GM12875 (cell line): Measurements from ENCODE around the gene SPATA13.
"Not testable (repeated sequence)": the region's sequence is repeated elsewhere in the genome, so short reads cannot be mapped to it uniquely, and the experiment has no call there.

Experiments
- H3K4me3 ChIP-seq: one replicate; pipeline ENCODE4 v1.5.1; 2011; ENCODE audit warnings: low read depth, low read length, control low read depth
- TF ChIP-seq, protein P1 (sequence below): IDR thresholded peaks from 2 replicates; pipeline ENCODE4 v1.5.1; 2011; ENCODE audit warnings: low read depth, mild to moderate bottlenecking, control low read depth, inconsistent platforms, low read length, moderate library complexity, borderline replicate concordance; ENCODE audit not compliant: insufficient read depth

SPATA13 gene

DNA sequence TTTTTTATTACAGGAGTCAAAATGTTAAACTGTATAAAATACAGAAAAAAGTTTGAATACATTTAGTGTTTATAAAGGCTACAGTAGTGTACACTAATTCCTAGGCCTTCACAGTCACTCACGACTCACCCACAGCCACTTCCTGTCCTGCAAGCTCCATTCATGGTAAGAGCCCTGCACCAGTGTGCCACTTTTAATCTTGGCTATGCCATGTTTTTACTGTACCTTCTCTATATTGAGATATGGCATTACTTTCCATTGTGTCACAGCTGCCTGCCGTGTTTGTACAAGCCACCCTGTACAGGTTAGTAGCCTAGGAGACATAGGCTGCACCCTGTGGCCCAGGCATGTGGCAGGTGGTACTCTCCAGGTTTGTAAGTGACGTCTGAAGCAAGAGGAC, 180.9 kb downstream of the SPATA13 start:
- TF ChIP-seq, protein P1, sequence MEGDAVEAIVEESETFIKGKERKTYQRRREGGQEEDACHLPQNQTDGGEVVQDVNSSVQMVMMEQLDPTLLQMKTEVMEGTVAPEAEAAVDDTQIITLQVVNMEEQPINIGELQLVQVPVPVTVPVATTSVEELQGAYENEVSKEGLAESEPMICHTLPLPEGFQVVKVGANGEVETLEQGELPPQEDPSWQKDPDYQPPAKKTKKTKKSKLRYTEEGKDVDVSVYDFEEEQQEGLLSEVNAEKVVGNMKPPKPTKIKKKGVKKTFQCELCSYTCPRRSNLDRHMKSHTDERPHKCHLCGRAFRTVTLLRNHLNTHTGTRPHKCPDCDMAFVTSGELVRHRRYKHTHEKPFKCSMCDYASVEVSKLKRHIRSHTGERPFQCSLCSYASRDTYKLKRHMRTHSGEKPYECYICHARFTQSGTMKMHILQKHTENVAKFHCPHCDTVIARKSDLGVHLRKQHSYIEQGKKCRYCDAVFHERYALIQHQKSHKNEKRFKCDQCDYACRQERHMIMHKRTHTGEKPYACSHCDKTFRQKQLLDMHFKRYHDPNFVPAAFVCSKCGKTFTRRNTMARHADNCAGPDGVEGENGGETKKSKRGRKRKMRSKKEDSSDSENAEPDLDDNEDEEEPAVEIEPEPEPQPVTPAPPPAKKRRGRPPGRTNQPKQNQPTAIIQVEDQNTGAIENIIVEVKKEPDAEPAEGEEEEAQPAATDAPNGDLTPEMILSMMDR = no peak
- H3K4me3 ChIP-seq = no peak overlapping the region

DNA sequence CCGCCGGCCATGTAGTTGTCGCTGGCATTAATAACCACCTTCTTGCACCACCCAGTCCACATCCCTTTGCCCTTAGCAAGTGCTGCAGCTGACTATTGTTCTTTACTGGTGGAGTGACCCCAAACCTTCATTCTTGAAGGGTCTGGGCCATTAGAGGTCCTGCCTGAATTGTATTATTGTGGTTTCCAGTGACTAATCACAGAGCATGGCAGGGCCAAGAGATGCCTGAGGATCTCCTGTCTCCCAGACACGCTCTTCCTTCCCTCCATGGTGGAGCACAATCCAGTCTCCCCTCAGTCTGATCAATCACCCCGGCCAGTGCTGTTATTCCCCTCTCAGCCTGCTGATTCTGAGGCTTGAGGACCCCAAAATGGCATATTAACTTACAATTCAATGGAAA, 187.9 kb downstream of the SPATA13 start:
- TF ChIP-seq, protein P1 = no peak
- H3K4me3 ChIP-seq = no peak overlapping the region

DNA sequence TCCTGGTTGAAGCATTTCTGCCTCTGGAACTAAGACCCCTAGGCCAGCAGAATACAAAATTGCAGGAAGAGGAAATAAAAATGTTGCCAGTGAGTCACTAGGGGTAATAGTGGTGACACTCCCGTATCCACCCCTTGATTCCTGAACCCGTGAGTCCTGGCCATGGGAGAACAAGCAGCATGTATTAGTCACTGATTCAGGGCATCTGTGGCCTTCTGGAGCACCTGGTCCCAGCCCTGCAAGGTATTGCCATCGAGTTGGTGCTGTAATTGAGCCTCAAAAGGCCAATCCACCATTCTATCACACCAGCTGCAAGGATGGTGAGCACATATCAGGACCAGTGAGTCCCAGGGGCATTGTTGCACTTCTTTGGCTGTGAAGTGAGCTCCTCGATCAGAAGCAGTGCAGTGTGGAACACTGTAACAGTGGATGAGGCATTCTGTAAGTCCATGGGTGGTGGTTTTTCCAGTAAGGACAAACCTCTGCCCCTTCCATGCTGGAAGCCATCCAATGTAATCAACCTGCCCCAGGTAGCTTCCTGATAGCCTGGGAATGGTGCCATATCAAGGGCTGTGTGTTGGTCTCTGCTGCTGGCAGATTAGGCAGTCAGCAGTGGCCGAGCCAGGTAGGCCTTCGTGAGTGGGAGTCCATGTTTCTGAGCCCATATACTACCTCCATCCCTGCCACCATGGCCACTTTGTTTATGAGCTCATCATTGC, 188.4 kb downstream of the SPATA13 start:
- TF ChIP-seq, protein P1 = no peak
- no peak overlapping the region for H3K4me3 ChIP-seq

DNA sequence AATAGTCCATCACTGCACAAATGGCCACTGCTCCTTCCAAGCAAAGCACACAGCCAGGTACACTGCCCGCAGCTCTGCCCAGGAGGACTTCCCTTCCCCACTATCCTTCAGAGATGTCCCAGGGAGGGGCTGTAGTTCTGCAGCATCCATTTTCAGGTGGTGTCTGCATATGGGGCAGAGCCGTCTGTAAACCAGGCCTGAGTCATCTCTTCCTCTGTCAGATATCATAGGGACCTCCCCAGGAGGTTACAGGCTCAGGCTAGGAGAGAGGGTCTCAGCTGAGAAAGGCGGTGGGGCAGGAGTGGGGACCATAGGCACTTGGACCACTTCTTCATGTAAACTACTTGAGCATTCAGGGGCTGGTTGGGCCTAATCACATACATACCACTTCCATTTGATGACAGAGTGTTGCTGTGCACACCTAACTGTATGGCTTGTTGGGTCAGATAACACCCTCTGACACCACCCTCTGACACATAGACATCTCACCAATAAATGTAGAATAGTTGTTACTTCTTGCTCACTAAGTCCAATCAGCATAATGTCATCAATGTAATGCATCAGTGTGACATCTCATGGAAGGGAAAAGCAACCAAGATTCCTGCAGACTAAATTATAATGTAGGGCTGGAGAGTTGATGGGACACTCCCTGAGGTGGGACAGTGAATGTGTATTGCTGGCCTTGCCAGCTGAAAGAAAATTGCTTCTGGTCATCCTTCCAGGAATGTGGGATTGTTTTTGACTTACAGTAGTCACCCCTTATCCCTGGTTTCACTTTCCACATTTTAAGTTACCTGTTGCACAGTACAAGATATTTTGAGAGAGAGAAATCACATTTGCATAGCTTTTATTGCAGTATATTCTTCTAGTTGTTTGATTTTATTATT, 189.5 kb downstream of the SPATA13 start:
- not testable (repeated sequence) for H3K4me3 ChIP-seq

DNA sequence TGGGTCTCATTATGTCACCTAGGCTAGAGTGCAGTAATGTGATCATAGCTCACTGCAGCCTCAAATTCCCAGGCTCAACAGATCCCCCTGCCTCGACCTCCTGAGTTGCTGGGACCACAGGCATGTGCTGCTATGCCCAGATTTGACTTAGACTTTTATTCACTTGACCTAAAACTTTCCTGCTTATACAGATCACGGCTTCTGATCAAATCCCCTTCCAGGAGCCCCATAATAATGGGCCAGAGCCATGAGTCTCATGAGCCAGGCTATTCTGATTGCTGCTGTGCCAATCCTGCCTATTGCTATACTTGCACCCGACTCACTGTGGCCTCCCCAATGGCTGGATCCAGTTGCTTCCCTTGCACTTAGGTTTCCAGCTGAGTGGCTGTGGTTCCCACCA, 190.9 kb downstream of the SPATA13 start:
- no peak overlapping the region for H3K4me3 ChIP-seq
- TF ChIP-seq, protein P1 = no peak

DNA sequence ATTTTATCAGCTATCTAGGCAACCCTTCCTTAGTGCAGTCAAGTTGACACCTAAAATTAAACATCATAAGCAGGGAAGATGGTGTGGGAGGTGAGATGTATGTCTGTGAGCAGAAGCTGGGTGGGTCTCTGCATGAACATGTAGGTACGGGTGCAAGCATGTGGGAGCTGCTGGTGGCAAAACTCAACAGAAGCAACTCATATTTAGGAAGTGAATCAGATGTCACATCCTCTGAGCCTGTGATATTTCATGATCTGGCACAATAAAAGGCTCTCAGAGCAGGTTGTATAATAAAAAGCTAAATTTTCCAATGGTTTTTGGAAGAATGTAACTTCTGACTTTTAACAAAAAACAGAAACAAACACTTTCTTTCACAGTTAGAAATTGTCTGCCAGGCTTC, 193.2 kb downstream of the SPATA13 start:
- TF ChIP-seq, protein P1 = no peak
- H3K4me3 ChIP-seq = no peak overlapping the region

DNA sequence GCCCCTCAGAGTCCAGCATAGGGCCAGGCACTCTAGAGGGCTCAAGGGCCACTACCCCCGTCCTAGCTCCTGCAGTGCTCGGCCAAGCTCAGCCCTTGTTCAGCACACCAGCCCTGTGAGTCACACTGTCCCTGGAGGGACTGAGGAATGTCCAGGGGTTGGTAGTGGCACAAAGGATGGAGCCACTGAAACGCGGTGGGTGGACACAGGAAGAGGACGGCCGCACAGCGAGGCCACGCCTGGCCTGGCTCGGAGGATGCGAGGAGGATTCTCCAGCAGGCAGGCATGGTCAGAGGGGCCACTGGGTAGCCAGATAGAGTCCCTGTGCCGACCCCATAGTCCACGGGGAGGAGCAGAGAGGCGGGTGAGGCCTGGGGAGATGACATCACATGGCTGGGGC, 194.6 kb downstream of the SPATA13 start:
- TF ChIP-seq, protein P1 = no peak
- no peak overlapping the region for H3K4me3 ChIP-seq
